Measurements from ENCODE around the gene PADI1.

- no peak for TF ChIP-seq CTCF (IDR thresholded peaks at IDR 0.05)
- TF ChIP-seq SIN3A (IDR thresholded peaks at IDR 0.05; ENCODE audit: borderline replicate concordance, low read depth, low read length): no peak
These were observed 81.7 kb downstream of the PADI1 start for GRCh38 chr1:17286646-17287045.

All from SK-N-SH (cell line).